H1 (cell line): Measurements from ENCODE around the gene KCNG3. TPM values are rescaled to one million over a fixed set of nuclear protein-coding genes. Genes with fewer than 3 reads are reported as not detected.

Source experiments
- CTCF ChIA-PET: fragments of 300-600 bp; sonication (Branson Sonifier 250); formaldehyde crosslinking; loops from one replicate; lab custom pipeline; 2021; ENCODE audit not compliant: partially characterized antibody; lab: Charles Lee
- POLR2A ChIA-PET: fragments of 300-600 bp; sonication (Branson Sonifier 250); formaldehyde crosslinking; loops from one replicate; lab custom pipeline; 2021; ENCODE audit warnings: inconsistent platforms; ENCODE audit not compliant: partially characterized antibody; lab: Charles Lee
- DNase-seq, 2 experiments: peaks; one replicate each; pipeline versions ENCODE4 v3.0.0 to v3.0.0-alpha.2; 2010 to 2022; ENCODE audit warnings: low spot score in 2 of 2, low read depth in 1 of 2, mixed read lengths in 1 of 2
- FAIRE-seq: peaks from 2 replicates; lab custom pipeline; 2011; peaks lifted over from hg19 to GRCh38; lab: Jason Lieb, UNC
- H2AFZ ChIP-seq: 2 replicates; pipeline ENCODE4 v1.8.1; 2012; ENCODE audit warnings: low read length, inconsistent platforms
- H2AK5ac ChIP-seq: 2 replicates; pipeline ENCODE4 v1.6.1; 2013; ENCODE audit warnings: low read depth, low read length
- H2BK120ac ChIP-seq: replicated peaks from 2 replicates; pipeline ENCODE3; 2013; ENCODE audit warnings: low read depth, low read length, inconsistent platforms
- H2BK12ac ChIP-seq: 2 replicates; pipeline ENCODE4 v1.6.1; 2013; ENCODE audit warnings: low read depth, low read length
- H2BK15ac ChIP-seq: 2 replicates; pipeline ENCODE4 v1.6.1; 2013; ENCODE audit warnings: low read length
- H2BK20ac ChIP-seq: 2 replicates; pipeline ENCODE4 v1.6.1; 2013; ENCODE audit warnings: low read length
- H2BK5ac ChIP-seq: 2 replicates; pipeline ENCODE4 v1.6.1; 2013; ENCODE audit warnings: low read depth, low read length
- H3K14ac ChIP-seq: 2 replicates; pipeline ENCODE4 v1.6.1; 2013; ENCODE audit warnings: inconsistent platforms; ENCODE audit not compliant: insufficient read length
- H3K18ac ChIP-seq: 2 replicates; pipeline ENCODE4 v1.6.1; 2013; ENCODE audit warnings: low read length; ENCODE audit errors: extremely low read depth
- H3K23ac ChIP-seq: 2 replicates; pipeline ENCODE4 v1.6.1; 2013; ENCODE audit warnings: inconsistent platforms; ENCODE audit not compliant: insufficient read length
- H3K23me2 ChIP-seq: 2 replicates; pipeline ENCODE4 v1.6.1; 2013; ENCODE audit warnings: low read depth, low read length
- H3K27ac ChIP-seq: 2 replicates; pipeline ENCODE4 v1.6.1; 2011; ENCODE audit warnings: low read depth, low read length, inconsistent platforms
- H3K27me3 ChIP-seq, 4 experiments: replicated peaks in 1 of 4; 1 replicate in 1 of 4; 2 replicates in 3 of 4; pipeline versions ENCODE4 v1.6.1 to v1.8.1; 2011 to 2013; ENCODE audit warnings: low read length in 3 of 4, mild to moderate bottlenecking in 3 of 4, inconsistent platforms in 2 of 4, mixed read lengths in 2 of 4, moderate library complexity in 1 of 4; ENCODE audit not compliant: control insufficient read depth in 3 of 4, insufficient read depth in 3 of 4; ENCODE audit errors: extremely low read depth in 1 of 4
- H3K36me3 ChIP-seq, 4 experiments: 2 replicates each; pipeline versions ENCODE4 v1.6.1 to v1.8.1; 2011 to 2013; ENCODE audit warnings: mild to moderate bottlenecking in 4 of 4, low read length in 3 of 4, moderate library complexity in 2 of 4, control low read depth in 1 of 4, inconsistent platforms in 1 of 4; ENCODE audit not compliant: insufficient read depth in 4 of 4, control insufficient read depth in 2 of 4
- H3K4ac ChIP-seq: replicated peaks from 2 replicates; pipeline ENCODE3; 2013; ENCODE audit warnings: low read length, low read depth, mixed read lengths, inconsistent platforms; ENCODE audit not compliant: insufficient read length
- H3K4me1 ChIP-seq, 4 experiments: replicated peaks in 1 of 4; 1 replicate in 1 of 4; 2 replicates in 3 of 4; pipeline versions ENCODE4 v1.6.1 to v1.8.1; 2011 to 2013; ENCODE audit warnings: low read length in 3 of 4, inconsistent platforms in 2 of 4, mixed read lengths in 1 of 4; ENCODE audit not compliant: insufficient read depth in 4 of 4, control insufficient read depth in 3 of 4
- H3K4me2 ChIP-seq, 2 experiments: 2 replicates each; pipeline versions ENCODE4 v1.6.1 to v1.8.1; 2011 to 2013; ENCODE audit warnings: low read depth in 2 of 2, low read length in 2 of 2, control low read depth in 1 of 2, inconsistent platforms in 1 of 2, mild to moderate bottlenecking in 1 of 2; ENCODE audit not compliant: insufficient read depth in 1 of 2
- H3K4me3 ChIP-seq, 4 experiments: fragments of 200-600, 300-600 bp in 1 of 4; sonication (generic), shearing (Covaris generic), sonication (Bioruptor Twin) in 1 of 4; 2 replicates each; pipeline versions ENCODE4 v1.5.1 to v1.8.1; 2011 to 2016; ENCODE audit warnings: low read length in 4 of 4, low read depth in 3 of 4, control low read depth in 2 of 4, inconsistent platforms in 2 of 4, mild to moderate bottlenecking in 2 of 4, mixed read lengths in 1 of 4, moderate library complexity in 1 of 4; ENCODE audit not compliant: insufficient read depth in 2 of 4; ENCODE audit errors: extremely low read depth in 1 of 4
- H3K56ac ChIP-seq: replicated peaks from 2 replicates; pipeline ENCODE3; 2013; ENCODE audit warnings: low read depth, mild to moderate bottlenecking, mixed read lengths, low read length, inconsistent platforms; ENCODE audit not compliant: insufficient read length
- H3K79me1 ChIP-seq: 2 replicates; pipeline ENCODE4 v1.6.1; 2013; ENCODE audit warnings: low read depth, low read length, control low read depth
- H3K79me2 ChIP-seq, 2 experiments: 2 replicates each; pipeline versions ENCODE4 v1.6.1 to v1.8.1; 2012 to 2013; ENCODE audit warnings: low read length in 2 of 2, mild to moderate bottlenecking in 2 of 2, inconsistent platforms in 1 of 2; ENCODE audit not compliant: insufficient read depth in 2 of 2, control insufficient read depth in 1 of 2
- H3K9ac ChIP-seq, 4 experiments: replicated peaks in 1 of 4; 1 replicate in 1 of 4; 2 replicates in 3 of 4; pipeline versions ENCODE4 v1.6.1 to v1.8.1; 2011 to 2013; ENCODE audit warnings: low read depth in 3 of 4, low read length in 3 of 4, control low read depth in 2 of 4, mild to moderate bottlenecking in 2 of 4, moderate library complexity in 2 of 4, inconsistent platforms in 1 of 4; ENCODE audit errors: extremely low read depth in 1 of 4
- H3K9me3 ChIP-seq, 2 experiments: 2 replicates each; pipeline versions ENCODE4 v1.6.1 to v1.8.1; 2012 to 2013; ENCODE audit warnings: mild to moderate bottlenecking in 2 of 2, moderate library complexity in 2 of 2, control low read depth in 1 of 2, inconsistent platforms in 1 of 2, low read depth in 1 of 2, low read length in 1 of 2, mixed read lengths in 1 of 2; ENCODE audit not compliant: insufficient read depth in 2 of 2
- H4K20me1 ChIP-seq, 2 experiments: replicated peaks in 1 of 2; 2 replicates each; pipeline versions ENCODE3 to v1.8.1; 2011 to 2013; ENCODE audit warnings: inconsistent platforms in 2 of 2, low read length in 2 of 2, mild to moderate bottlenecking in 1 of 2; ENCODE audit not compliant: insufficient read depth in 2 of 2, control insufficient read depth in 1 of 2
- H4K5ac ChIP-seq: 2 replicates; pipeline ENCODE4 v1.6.1; 2013; ENCODE audit warnings: low read length, low read depth, mixed read lengths, inconsistent platforms; ENCODE audit not compliant: insufficient read length
- H4K8ac ChIP-seq: 2 replicates; pipeline ENCODE4 v1.8.0; 2013; ENCODE audit warnings: mild to moderate bottlenecking, moderate library complexity, low read length, inconsistent platforms; ENCODE audit not compliant: insufficient read depth; ENCODE audit errors: extremely low read depth
- H4K91ac ChIP-seq: replicated peaks from 2 replicates; pipeline ENCODE3; 2013; ENCODE audit warnings: low read length, mixed read lengths, inconsistent platforms; ENCODE audit not compliant: insufficient read length
- CBX5 ChIP-seq: fragments of 300-800, 300-1000 bp; sonication (generic); IDR thresholded peaks from 2 replicates; pipeline ENCODE4 v1.7.1; 2016; ENCODE audit warnings: antibody characterized with exemption, low read length, low read depth
- CHD2 ChIP-seq: IDR thresholded peaks from 2 replicates; pipeline ENCODE4 v1.6.1; 2012; ENCODE audit warnings: low read length, improper control_type of control experiment
- WGBS, 2 experiments: shearing (Covaris generic) in 1 of 2; methylation state at CpG; one replicate each; pipeline versions ENCODE4 v1.1.6 to v1.1.7; 2013 to 2015; ENCODE audit warnings: low lambda C conversion rate in 2 of 2, mixed read lengths in 2 of 2, inconsistent platforms in 1 of 2, low coverage in 1 of 2, missing lambda C conversion rate in 1 of 2; ENCODE audit not compliant: insufficient replicate concordance in 2 of 2, insufficient coverage in 1 of 2, insufficient read length in 1 of 2; ENCODE audit errors: extremely low coverage in 1 of 2, missing lambda C conversion rate in 1 of 2; 5-methylcytosine and 5-hydroxymethylcytosine counted together
- polyA plus RNA-seq, 7 experiments: library from polyadenylated mRNA; depleted of rRNA in 3 of 7; stranded (reverse) in 5 of 7; unstranded in 2 of 7; fragments of >200 nt in 5 of 7; fragments of 200-250 nt in 2 of 7; gene quantifications; 1 replicate in 5 of 7; 2 replicates in 1 of 7; 4 replicates in 1 of 7; pipeline versions ENCODE4 v1.2.1 to v1.2.3, GENCODE V29; 2011 to 2013; ENCODE audit warnings: missing spikeins in 2 of 7, mixed read lengths in 2 of 7
- total RNA-seq: library from RNA; stranded (reverse); fragmentation: NEBNext Ultra II Directional; extraction: Animal tissue kit (Norgen Biotek cat#: 25700); gene quantifications from 2 replicates; pipeline ENCODE4 v1.2.1, GENCODE V29; 2021

Gene KCNG3
- total and polyA plus RNA-seq, 2 of the 8 experiments (the other 6 are each of a cell fraction or from before 2014, with no cell fraction given) = 8.1 to 21.3 TPM

GRCh38 chr2:42442774-42443173 is 51.0 kb downstream of the KCNG3 start:
- Histone ChIP-seq H3K27ac (no peak overlapping the region), H2AK5ac (no peak overlapping the region), H4K8ac (no peak overlapping the region), H3K4me2 (no peak overlapping the region), H2BK120ac (no peak overlapping the region), H4K91ac (no peak overlapping the region), H4K5ac (no peak overlapping the region), H3K4me3 (no peak overlapping the region), H3K27me3 (no peaks in the 10 kb centered on the region), H2BK12ac (no peak overlapping the region), H2AFZ (no peak overlapping the region), H2BK15ac (no peak overlapping the region), H3K9ac (no peak overlapping the region), H2BK20ac (no peak overlapping the region), H3K4me1 (no peaks in the 10 kb centered on the region), H4K20me1 (peaks cover 0 to 2% of the 10 kb centered on the region in 2 experiments), H3K36me3 (peaks cover 5 to 32% (median 9%) of the 10 kb centered on the region in 4 experiments; a peak in 6 of 8 replicates), H2BK5ac (no peak overlapping the region), H3K18ac (no peak overlapping the region), H3K9me3 (no peaks in the 10 kb centered on the region), H3K79me2 (peaks cover 0 to 59% of the 10 kb centered on the region in 2 experiments; a peak in 2 of 4 replicates), H3K23me2 (no peaks in the 10 kb centered on the region), H3K56ac (no peak overlapping the region), H3K4ac (no peak overlapping the region), H3K14ac (no peak overlapping the region), H3K79me1 (peaks cover 8% of the 10 kb centered on the region; the same call in 1 of the 2 replicates), H3K23ac (no peak overlapping the region)
- CTCF ChIA-PET = interaction anchor here (1.1 to 2.4 kb wide), 4 partner anchors 13 to 55 kb away, joined by 3 to 11 read pairs (median 5); no protein-coding TSS in a partner anchor
- 94% methylated on average over 2 of the region's 2 CpGs; no CpG with 5 or more reads in 1 of the 2 experiments for WGBS, 2 experiments
- FAIRE-seq (no peak), DNase-seq (no peak)
- POLR2A ChIA-PET = no interaction called here
- TF ChIP-seq CHD2 = no peak
- no peak for TF ChIP-seq CBX5
